MM.1S (cell line): Measurements from ENCODE around the gene ZBTB11.
A peak's percentile ranks its signal among the peaks of the same experiment; 100 is the strongest.

Experiments used
- DNase-seq: peaks from one replicate; pipeline ENCODE4 v3.0.0-alpha.2; 2015
- H2AFZ ChIP-seq: fragments of 300-600 bp; sonication (generic); 2 replicates; pipeline ENCODE4 v1.6.0; 2016; ENCODE audit warnings: antibody characterized with exemption, low read length
- H3F3A ChIP-seq: fragments of 300-600 bp; sonication (generic); 2 replicates; pipeline ENCODE4 v1.6.1; 2016; ENCODE audit warnings: mild to moderate bottlenecking, antibody characterized with exemption, low read length, moderate library complexity, mixed read lengths; ENCODE audit not compliant: insufficient read depth
- H3K27ac ChIP-seq: fragments of 300-600 bp; sonication (generic); 2 replicates; pipeline ENCODE4 v1.5.1; 2016; ENCODE audit warnings: mild to moderate bottlenecking, low read length
- H3K27me3 ChIP-seq: fragments of 300-600 bp; sonication (generic); replicated peaks from 2 replicates; pipeline ENCODE4 v1.6.0; 2016; ENCODE audit warnings: low read length; ENCODE audit not compliant: insufficient read depth
- H3K36me3 ChIP-seq: fragments of 300-600 bp; sonication (generic); replicated peaks from 2 replicates; pipeline ENCODE4 v1.6.1; 2016; ENCODE audit warnings: mild to moderate bottlenecking, low read length, mixed read lengths; ENCODE audit not compliant: insufficient read depth
- H3K4me1 ChIP-seq: fragments of 300-600 bp; sonication (generic); 2 replicates; pipeline ENCODE4 v1.6.1; 2016; ENCODE audit warnings: low read length, mixed read lengths
- H3K4me2 ChIP-seq: fragments of 300-600 bp; sonication (generic); 2 replicates; pipeline ENCODE4 v1.6.0; 2016; ENCODE audit warnings: low read depth, low read length
- H3K4me3 ChIP-seq: fragments of 300-600 bp; sonication (generic); 2 replicates; pipeline ENCODE4 v1.5.1; 2016; ENCODE audit warnings: low read length, mixed read lengths
- H3K79me2 ChIP-seq: fragments of 300-600 bp; sonication (generic); 2 replicates; pipeline ENCODE4 v1.6.1; 2016; ENCODE audit warnings: mixed run types, low read length, mixed read lengths
- H3K9ac ChIP-seq: fragments of 300-600 bp; sonication (generic); 2 replicates; pipeline ENCODE4 v1.6.1; 2016; ENCODE audit warnings: low read length, mixed read lengths
- H3K9me2 ChIP-seq: fragments of 300-600 bp; sonication (generic); replicated peaks from 2 replicates; pipeline ENCODE4 v1.6.1; 2016; ENCODE audit warnings: mild to moderate bottlenecking, low read length, mixed read lengths; ENCODE audit not compliant: insufficient read depth
- H3K9me3 ChIP-seq: fragments of 300-600 bp; sonication (generic); replicated peaks from 2 replicates; pipeline ENCODE4 v1.6.1; 2016; ENCODE audit warnings: mild to moderate bottlenecking, low read length, mixed read lengths; ENCODE audit not compliant: insufficient read depth
- H4K20me1 ChIP-seq: fragments of 300-600 bp; sonication (generic); 2 replicates; pipeline ENCODE4 v1.6.1; 2016; ENCODE audit warnings: mild to moderate bottlenecking, low read length, moderate library complexity, mixed read lengths; ENCODE audit not compliant: insufficient read depth
- CTCF ChIP-seq: fragments of 300-600 bp; sonication (generic); IDR thresholded peaks from 2 replicates; pipeline ENCODE4 v1.5.1; 2016; ENCODE audit warnings: antibody characterized with exemption, low read length, mixed read lengths
- EZH2 ChIP-seq: fragments of 300-600 bp; sonication (generic); optimal IDR thresholded peaks from 2 replicates; pipeline ENCODE3; 2017; ENCODE audit warnings: low read depth, mild to moderate bottlenecking, antibody characterized with exemption, low read length, mixed read lengths
- EZH2phosphoT487 ChIP-seq: fragments of 300-600 bp; sonication (generic); IDR thresholded peaks from 2 replicates; pipeline ENCODE4 v1.6.1; 2018; ENCODE audit warnings: antibody characterized with exemption, low read length

ZBTB11 gene

GRCh38 chr3:101638261-101638745 is 38.6 kb downstream of the ZBTB11 start:
- Histone ChIP-seq H3K9ac (no peak overlapping the region), H3K4me2 (no peak overlapping the region), H3K4me1 (no peaks in the 10 kb centered on the region), H3K4me3 (no peak overlapping the region), H4K20me1 (no peaks in the 10 kb centered on the region), H3K79me2 (no peaks in the 10 kb centered on the region), H3K27me3 (no peaks in the 10 kb centered on the region), H3K9me3 (no peaks in the 10 kb centered on the region), H3K27ac (no peak overlapping the region), H3F3A (no peaks in the 10 kb centered on the region), H3K36me3 (no peaks in the 10 kb centered on the region), H2AFZ (no peak overlapping the region), H3K9me2 (no peaks in the 10 kb centered on the region)
- TF ChIP-seq EZH2phosphoT487 (no peak), EZH2 (no peak), CTCF (no peak)
- no peak for DNase-seq

GRCh38 chr3:101637451-101637850 is 39.5 kb downstream of the ZBTB11 start:
- Histone ChIP-seq H3K36me3 (no peaks in the 10 kb centered on the region), H2AFZ (no peak overlapping the region), H3K27me3 (no peaks in the 10 kb centered on the region), H3K9me3 (no peaks in the 10 kb centered on the region), H4K20me1 (no peaks in the 10 kb centered on the region), H3K4me1 (no peaks in the 10 kb centered on the region), H3K9ac (no peak overlapping the region), H3K9me2 (no peaks in the 10 kb centered on the region), H3K27ac (no peak overlapping the region), H3K4me2 (no peak overlapping the region), H3K79me2 (no peaks in the 10 kb centered on the region), H3K4me3 (no peak overlapping the region), H3F3A (no peaks in the 10 kb centered on the region)
- no peak for TF ChIP-seq EZH2
- no peak for TF ChIP-seq EZH2phosphoT487
- TF ChIP-seq CTCF: no peak
- DNase-seq: no peak

GRCh38 chr3:101635954-101636798 is 40.8 kb downstream of the ZBTB11 start:
- Histone ChIP-seq H3K36me3 (no peaks in the 10 kb centered on the region), H3K4me2 (peak overlapping the region; percentile 46; the same call in 1 of the 2 replicates), H2AFZ (peak overlapping the region; percentile 51), H3K4me3 (no peak overlapping the region), H3F3A (no peaks in the 10 kb centered on the region), H3K9me2 (no peaks in the 10 kb centered on the region), H3K27ac (no peak overlapping the region), H4K20me1 (no peaks in the 10 kb centered on the region), H3K9ac (no peak overlapping the region), H3K9me3 (no peaks in the 10 kb centered on the region), H3K4me1 (no peaks in the 10 kb centered on the region), H3K79me2 (no peaks in the 10 kb centered on the region), H3K27me3 (no peaks in the 10 kb centered on the region)
- TF ChIP-seq EZH2phosphoT487: no peak
- TF ChIP-seq EZH2: no peak
- peak; percentile 78 for TF ChIP-seq CTCF
- DNase-seq: peak; percentile 58
